Activated CD8-positive, alpha-beta memory T cell treated with anti-CD3 and anti-CD28 coated beads for 48 hours (primary cell): ENCODE results near the gene UPK1B.
"Not testable (repeated sequence)": the region's sequence is repeated elsewhere in the genome, so short reads cannot be mapped to it uniquely, and the experiment has no call there.

Source experiments
- DNase-seq, 3 experiments: peaks; one replicate each; pipeline ENCODE4 v3.0.0-alpha.2; 2020; ENCODE audit warnings: low read depth in 2 of 3, low spot score in 2 of 3

UPK1B gene

DNA sequence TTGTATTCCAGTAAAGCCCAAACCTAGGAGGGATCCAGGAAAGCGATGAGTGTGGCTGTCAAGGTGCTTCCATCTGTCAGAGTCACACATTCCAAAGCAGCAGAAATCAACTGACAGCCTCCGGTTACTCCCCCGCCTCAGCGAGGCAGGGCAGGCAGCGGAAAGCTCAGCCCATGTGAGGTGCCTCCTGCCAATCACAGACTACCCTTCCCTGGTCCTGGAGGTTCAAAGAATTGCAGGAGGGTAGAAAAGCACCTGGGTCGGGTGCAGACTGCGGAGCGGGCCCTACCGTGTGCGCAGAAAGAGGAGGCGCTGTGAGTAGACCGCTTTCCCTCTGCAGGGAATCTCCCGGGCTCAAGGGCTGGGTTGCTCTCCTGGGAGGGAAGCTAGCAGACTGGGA is at the start of gene UPK1B:
UPK1B (plus strand) TSS at position 274 of the 400 bp plus-strand sequence. CDS start 13,144 bp downstream, outside the sequence.
- DNase-seq = no peak

DNA sequence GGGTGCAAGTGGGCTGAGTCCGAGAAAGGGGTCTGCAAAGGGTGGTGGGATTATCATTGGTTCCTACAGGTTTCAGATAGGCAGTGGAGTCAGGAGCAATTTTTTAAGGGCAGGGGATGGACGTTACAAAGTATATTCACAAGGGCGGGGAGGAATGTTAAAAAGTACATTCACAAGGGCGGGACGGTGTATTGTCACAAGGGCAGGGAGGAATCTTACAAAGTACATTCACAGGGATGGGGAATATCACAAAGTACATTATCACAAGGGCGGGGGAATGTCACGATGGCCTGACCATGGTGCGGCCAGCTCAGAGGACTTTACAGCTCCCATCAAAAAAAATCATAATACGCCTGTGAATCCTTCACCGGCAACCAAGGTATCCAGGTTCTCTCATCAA is 48.1 kb upstream of the UPK1B start:
- DNase-seq = no peak

DNA sequence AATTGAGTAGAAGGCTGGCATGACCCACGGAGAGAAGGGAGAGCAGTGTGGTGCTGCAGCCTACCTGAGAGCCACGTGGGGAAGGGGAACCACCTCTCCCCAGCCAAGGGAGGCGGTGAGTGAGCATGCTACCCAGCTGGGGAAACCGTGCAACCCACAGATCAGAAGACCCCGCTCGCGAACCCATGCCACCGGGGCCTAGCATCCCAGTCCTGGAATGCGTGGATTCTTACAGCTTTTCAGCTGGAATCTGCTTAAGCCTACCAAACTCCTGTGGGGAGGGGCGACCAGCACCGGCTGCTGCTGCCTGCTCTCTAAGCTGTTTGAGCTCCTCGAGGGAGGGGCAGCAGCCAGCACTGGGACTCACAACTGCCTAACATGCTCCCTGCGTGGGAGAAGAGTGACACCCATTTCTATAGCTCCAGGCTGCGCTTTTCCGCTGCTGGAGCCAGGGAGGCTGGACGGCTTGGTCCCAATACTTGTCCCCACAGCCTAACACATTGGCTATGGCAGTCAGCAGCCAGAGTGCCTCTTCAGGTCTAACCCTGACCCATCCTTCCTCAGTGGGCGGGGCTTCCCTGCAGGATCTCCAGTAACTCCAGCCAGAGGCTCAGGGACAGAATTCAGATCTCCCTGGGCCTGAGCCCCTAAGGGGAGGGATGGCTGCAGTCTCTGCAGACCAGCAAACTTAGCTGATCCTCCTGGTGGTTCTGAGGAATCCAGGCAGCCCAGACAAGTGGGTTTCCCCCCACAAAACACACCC is 47.5 kb upstream of the UPK1B start:
- no peak for DNase-seq

DNA sequence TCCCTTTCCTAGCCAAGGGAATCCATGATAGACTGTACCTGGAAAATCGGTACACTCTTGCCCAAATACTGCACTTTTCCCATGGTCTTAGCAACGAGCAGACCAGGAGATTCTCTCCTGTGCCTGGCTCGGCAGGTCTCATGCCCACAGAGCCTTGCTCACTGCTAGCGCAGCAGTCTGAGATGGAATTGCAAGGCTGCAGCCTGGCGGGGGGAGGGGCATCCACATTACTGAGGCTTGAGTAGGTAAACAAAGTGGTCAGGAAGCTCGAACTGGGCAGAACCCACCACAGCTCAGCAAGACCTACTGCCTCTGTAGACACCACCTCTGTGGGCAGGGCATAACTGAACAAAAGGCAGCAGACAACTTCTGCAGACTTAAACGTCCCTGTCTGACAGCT is 43.1 kb upstream of the UPK1B start:
- not testable (repeated sequence) for DNase-seq

DNA sequence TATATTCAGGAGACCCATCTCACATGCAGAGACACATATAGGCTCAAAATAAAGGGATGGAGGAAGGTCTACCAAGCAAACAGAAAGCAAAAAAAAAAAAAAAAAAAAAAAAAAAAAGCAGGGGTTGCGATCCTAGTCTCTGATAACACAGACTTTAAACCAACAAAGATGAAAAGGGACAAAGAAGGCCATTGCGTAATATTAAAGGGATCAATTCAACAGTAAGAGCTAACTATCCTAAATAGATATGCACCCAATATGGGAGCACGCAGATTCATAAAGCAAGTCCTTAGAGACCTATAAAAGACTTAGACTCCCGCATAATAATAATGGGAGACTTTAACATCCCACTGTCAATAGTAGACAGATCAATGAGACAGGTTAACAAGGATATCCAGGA is 41.1 kb upstream of the UPK1B start:
- DNase-seq = not testable (repeated sequence)

DNA sequence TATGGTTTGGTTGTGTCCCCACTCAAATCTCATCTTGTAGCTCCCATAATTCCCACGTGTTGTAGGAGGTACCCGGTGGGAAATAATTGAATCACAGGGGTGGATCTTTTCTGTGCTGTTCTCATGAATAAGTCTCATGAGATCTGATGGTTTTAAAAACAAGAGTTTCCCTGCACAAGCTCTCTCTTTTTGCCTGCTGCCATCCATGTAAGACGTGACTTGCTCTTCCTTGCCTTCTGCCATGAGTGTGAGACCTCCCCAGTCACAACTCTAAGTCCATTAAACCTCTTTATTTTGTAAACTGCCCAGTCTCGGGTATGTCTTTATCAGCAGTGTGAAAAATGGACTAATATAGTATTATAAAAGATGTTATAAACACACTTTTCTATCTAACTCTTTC is 34.0 kb upstream of the UPK1B start:
- not testable (repeated sequence) for DNase-seq

DNA sequence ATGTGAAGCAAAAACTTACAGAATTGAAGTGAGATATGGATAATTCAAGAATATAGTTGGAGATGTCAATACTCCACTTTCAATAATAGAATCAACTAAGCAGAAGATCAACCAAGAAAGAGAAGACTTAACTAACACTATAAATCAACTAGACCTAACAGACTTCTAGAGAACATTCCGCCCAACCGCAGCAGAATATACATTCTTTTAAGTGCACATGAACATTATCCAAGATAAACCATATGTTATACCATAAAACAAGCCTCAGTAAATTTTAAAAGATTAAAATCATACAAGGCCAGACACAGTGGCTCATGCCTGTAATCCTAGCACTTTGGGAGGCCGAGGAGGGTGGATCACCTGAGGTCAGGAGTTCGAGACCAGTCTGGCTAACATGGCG is 32.9 kb upstream of the UPK1B start:
- no peak for DNase-seq

DNA sequence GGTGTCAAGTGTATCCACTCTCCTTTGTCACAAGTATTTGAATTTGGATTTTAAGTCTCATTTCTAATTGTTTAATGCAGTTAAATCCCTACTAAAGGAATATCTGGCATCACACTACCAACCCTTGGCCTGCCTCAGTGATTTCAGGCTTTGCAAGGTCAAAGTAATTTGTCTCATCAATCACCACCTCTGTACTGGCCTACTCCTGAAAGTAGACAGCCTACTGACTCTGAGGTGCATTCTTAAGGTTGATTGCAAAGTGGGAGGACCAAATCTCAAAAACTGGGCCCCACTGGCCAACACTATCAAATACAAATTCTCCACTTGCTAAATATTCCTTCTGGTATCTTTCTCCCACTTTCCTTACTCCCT is 28.3 kb upstream of the UPK1B start:
- no peak for DNase-seq

DNA sequence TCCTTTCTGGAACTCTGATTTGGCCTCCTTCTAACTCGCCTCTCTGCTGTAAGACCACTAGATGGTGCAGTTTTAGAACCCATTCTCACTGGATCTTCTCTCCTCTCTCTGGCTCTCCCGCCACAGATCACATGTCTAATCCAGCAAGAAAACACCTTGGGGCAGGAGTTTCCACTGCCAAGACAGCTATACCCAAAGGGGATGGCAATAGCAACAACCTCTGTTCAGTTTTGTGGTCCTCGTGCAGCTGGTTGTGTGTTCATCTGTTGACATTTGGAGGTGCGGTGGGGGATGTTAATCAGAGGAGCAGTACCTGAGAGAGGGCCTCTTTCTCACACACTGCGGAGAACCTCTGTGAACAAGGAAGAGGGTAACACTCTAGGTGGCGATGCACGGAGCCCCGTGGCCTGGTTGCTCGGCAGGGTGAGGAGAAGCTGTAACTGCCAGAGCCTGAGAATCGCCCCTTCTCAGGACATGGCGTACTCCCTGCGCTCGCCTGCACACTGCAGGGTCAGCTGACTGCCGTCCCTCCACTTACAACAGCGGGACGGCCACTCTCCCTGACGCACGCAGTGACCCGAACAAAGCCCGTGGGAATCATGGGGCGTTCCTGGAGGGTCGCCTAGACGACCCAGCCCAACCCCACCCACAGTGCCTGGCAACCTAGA is 27.8 kb upstream of the UPK1B start, which contains the start of gene TEX55:
TEX55 (plus strand) TSS at position 666 of the 668 bp plus-strand sequence. CDS start 25 bp downstream, outside the sequence.
- no peak for DNase-seq

DNA sequence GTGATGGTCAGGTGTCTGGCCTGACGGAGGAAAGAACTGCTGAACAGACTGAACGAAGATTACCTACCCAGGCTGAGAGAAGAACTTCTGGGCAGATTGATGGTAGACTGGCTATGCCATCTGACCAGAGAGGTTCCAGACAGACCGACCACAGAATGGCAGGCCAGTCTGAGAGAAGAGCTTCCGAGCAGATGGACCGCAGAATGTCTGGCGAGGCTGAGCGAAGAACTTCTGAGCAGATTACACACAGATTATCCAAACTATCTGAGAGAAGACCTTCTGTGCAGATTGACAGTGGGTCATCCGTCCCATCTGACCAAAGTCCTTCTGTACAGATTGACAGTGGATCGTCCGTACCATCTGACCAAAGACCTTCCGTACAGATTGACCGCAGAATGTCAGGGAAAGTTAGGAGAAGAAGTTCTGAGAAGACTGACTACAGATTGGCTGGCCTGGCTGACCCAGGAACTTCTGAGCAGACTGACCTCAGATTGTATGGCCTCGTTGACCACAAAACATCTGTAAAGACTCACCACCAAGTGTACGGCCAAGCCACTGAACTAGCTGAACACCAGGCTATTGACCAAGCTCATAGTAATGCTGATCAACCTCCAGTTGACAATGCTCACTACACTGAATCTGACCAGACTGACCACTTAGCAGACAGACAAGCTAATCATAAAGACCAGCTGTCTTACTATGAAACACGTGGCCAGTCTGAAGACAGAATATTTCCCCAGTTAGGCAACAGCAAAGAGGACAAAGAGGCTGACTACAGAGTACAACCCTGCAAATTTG is 26.6 kb upstream of the UPK1B start:
- no peak for DNase-seq

DNA sequence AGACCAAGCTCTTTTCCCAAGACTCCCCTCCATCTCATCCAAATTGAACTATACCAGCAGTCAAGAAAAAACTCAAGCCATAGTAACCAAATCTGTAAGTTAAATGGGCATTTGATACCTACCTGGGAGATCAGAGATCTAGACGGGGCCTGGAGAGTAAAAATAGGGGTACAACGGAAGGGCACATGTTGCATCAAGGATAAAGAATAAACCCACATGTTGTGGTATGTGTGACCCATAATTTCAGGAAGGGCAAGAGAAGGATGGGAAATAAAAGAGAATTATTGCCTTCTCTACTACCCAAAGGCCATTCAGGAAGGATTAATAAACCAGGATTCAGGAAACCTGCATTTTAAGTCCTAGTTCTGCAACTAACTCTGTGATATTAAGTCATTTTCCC is 25.9 kb upstream of the UPK1B start:
- no peak for DNase-seq

DNA sequence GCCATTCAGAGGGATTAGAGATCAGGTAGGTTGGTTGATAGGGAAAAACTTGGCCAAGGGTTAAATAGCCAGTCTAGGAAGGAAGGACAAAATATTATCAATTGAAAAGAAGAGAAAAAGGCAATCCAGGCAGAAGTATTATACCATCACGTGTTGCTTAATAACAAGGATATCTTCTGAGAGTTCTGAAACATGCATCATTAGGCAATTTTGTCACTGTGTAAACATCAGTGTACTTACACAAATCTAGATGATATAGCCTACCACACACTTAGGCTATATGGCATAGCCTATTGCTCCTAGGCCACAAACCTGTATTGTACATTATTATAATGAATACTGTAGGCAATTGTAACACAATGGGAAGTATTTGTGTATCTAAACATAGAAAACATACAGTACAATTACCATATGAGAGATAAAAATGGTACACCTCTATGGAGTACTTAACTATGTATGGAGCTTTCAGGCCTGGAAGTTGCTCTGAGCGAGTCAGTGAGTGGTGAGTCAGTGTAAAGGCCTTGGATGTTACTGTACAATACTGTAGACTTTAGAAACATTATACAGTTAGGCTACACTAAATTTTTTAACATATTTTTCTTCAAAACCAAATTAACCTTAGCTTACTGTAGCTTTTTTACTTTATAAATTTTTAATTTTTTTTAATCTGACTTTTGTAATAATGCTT is 24.8 kb upstream of the UPK1B start:
- DNase-seq = no peak

DNA sequence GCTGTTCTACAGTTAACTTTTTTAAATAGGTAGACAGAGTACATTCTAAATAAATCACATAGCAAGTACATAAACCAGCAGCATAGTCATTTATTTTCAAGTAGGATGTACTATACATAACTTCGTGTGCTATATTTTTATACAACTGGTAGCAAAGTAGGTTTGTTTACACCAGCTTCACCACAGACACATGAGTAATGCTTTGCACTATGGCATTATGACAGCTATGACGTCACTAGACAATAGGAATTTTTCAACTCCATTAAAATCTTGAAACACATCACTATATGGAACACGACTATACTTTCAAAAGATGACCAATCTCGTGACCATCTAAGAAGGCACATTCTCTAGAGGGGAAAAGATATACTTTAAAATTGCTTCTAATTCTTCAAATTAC is 23.9 kb upstream of the UPK1B start:
- DNase-seq = no peak

DNA sequence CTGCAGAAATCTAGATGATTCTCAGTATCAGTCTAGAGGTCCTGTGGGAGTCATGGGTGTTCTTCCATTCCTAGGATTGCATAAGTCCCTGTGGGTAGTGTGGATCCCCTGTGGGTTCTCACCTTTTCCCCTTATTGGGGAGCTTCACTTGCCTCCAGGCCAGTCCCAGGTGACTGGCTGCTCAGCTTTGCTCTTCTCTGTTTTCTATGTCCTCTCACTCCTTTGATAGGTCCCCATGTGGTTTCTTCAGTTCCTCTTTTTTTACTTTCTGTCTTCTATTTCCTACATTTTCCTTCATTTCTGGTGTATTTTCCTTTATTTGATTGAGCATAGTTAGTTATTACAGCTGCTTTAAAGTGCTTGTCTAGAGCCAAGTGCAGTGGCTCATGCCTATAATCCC is 16.5 kb upstream of the UPK1B start:
- no peak for DNase-seq

DNA sequence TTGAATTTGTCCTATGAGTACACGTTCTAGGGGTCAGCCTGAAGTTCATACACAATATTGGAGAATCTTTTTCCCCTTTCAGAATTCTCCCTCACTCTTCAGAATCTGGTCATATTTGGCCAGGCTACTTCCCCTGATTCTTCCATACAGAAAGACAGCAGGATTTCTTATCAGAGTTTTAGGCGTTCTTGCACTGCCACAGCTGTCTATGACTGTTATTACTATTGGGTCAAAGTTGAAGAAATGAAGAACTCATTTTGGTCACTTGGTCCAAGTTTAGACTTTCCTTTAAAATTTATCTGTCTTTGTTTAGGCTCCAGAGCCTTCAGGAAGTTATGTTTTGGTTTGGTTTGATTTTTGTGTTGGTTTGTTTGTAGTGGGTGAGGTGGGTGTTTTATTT is 15.4 kb upstream of the UPK1B start:
- no peak for DNase-seq

DNA sequence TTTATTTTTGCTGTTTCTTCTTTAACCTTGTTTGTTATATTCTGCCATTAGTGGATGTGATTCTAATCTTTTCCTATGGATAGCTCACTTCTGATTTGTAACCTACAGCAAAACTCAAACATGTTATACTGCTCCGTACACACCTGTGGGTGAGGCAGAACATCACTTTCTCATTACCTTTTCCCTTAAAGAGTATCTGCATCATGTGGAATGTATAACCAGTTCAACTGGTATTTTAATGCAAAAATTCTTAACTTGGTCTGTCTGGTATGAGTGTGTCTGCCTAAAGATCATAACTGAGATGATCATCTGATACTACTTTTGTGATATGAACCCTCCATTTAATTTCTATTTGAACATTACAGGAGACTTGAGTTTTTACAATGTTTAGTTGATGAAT is 13.0 kb upstream of the UPK1B start:
- DNase-seq = no peak

DNA sequence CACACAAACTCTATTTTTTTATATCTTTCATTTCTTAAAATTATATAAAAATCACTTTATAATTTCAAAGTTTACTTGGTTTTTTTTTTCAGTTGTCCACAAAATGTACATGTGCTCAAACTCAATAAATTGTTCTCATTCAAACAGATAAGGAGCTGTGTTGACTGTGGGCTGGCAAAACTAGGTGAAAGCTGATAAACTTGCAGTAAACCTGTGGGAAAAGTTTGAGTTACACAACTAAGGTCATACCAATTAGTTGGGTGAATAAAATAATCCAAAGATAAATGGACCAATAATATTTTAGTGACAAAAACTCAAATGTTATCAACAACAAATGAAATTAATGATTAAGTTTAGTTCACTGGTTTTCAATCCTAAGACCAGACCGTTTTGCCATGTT is 12.6 kb upstream of the UPK1B start:
- DNase-seq = no peak

DNA sequence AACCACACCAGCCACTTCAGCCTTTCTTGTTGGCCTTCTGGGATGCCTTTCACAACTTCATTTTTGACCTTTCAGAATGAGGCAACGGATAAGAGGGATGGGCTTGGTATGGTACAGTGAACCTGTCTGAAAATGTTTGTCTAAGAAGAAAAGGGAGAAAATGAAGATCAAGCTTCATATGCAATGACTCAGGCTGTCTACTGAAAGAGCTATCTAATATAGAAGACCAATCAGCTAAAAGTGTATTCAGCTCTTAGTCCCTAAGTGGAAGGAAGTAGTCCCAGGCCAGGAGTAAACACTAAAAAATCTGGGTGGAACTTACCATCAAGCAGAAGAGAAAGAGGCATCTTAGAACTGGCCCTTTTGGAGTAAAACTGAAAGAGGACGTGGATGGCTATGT is 12.2 kb upstream of the UPK1B start:
- DNase-seq = no peak

DNA sequence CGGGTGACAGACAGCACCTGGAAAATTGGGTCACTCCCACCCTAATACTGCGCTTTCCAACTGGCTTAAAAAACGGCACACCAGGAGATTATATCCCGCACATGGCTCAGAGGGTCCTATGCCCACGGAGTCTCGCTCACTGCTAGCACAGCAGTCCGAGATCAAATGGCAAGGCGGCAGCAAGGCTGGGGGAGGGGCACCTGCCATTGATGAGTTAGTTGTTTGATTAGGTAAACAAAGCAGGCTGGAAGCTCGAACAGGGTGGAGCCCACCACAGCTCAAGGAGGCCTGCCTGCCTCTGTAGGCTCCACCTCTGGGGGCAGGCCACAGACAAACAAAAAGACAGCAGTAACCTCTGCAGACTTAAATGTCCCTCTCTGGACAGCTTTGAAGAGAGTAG is 8.7 kb upstream of the UPK1B start:
- DNase-seq = not testable (repeated sequence)

DNA sequence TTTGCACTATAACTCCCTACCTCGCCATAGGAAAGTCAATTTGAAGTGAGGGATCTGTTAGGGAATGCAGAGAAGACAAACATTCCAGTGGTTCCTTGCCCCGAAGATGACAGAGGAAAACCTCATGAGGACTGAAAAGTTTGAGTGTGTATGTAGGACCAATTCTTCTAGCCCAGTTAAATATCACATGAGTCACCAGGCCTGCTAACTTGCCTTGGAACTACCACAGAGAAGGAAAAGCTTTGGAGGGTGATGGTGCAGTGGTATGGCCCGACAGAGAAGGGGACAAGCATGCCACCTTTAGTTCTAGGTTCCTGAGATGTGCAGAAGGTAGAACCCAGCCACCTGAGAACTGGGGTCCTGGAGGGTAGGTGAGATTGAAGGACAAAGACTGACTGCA is 2.6 kb upstream of the UPK1B start:
- DNase-seq = no peak
